HG03342 (cell line): ENCODE results near the gene PSME2.

ENCODE experiments used
- ATAC-seq: cut with Tn5 transposase; IDR thresholded peaks from one replicate; pipeline ENCODE4 v1.9.1; 2021; ENCODE audit warnings: mild to moderate bottlenecking, moderate library complexity; ENCODE audit not compliant: unreplicated experiment

The PSME2 gene

DNA sequence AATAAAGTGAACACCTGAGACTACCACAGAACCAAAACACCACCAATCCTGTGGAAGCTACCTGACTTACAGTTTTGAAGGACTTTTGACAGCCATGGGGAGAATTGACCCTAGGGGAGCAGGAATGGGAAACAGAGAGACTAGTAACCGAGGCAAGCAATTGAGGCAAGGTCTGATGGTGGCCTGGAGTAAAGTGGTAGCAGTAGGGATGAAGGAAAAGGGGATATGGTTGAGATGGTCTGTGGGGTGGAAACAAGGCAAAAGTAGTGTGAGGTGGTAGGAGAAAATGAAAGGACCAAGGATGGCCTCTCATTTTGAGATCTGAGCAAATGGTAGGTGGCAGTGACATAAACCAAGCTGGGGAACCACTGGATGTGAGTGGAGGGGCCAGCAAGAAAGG, 10.4 kb upstream of the PSME2 start:
- ATAC-seq = no peak

DNA sequence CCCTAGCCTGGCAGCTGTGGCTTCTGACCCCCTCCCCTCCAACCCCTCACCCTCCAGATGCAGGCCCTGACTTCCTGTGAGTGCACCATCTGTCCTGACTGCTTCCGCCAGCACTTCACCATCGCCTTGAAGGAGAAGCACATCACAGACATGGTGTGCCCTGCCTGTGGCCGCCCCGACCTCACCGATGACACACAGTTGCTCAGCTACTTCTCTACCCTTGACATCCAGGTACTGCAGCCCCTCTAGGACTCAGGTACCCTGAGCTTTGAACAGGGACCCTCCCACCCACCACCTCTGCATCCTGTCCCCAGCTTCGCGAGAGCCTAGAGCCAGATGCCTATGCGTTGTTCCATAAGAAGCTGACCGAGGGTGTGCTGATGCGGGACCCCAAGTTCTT, 8.7 kb upstream of the PSME2 start:
- ATAC-seq = no peak

GRCh38 chr14:24151404-24152080, 5.1 kb upstream of the PSME2 start:
- ATAC-seq = no peak

DNA sequence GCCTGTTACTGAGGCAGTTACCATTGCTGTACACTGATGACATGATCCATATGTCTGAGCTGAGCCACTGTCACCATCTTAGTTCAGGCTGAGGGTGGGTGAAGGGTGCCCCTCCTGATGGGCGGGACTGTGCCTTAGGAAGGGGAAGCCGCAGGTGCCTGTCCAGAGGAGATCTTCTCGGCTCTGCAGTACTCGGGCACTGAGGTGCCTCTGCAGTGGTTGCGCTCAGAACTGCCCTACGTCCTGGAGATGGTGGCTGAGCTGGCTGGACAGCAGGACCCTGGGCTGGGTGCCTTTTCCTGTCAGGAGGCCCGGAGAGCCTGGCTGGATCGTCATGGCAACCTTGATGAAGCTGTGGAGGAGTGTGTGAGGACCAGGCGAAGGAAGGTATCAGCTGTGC, 4.6 kb upstream of the PSME2 start:
- ATAC-seq = no peak

DNA sequence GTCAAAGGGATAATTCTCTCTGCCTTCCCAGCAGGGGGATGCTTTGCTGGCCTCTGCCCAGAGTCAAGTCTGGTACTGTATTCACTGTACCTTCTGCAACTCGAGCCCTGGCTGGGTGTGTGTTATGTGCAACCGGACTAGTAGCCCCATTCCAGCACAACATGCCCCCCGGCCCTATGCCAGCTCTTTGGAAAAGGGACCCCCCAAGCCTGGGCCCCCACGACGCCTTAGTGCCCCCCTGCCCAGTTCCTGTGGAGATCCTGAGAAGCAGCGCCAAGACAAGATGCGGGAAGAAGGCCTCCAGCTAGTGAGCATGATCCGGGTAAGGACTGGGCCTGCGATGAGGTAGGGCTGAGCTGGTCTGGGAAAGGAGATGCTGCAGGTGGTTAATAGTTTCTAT, 4.2 kb upstream of the PSME2 start:
- ATAC-seq = no peak

DNA sequence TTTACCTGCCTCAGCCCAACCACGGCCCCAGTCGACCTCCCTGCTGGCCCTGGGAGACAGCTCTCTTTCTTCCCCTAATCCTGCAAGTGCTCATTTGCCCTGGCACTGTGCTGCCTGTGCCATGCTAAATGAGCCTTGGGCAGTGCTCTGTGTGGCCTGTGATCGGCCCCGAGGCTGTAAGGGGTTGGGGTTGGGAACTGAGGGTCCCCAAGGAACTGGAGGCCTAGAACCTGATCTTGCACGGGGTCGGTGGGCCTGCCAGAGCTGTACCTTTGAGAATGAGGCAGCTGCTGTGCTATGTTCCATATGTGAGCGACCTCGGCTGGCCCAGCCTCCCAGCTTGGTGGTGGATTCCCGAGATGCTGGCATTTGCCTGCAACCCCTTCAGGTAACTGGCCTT, 3.7 kb upstream of the PSME2 start:
- no peak for ATAC-seq

DNA sequence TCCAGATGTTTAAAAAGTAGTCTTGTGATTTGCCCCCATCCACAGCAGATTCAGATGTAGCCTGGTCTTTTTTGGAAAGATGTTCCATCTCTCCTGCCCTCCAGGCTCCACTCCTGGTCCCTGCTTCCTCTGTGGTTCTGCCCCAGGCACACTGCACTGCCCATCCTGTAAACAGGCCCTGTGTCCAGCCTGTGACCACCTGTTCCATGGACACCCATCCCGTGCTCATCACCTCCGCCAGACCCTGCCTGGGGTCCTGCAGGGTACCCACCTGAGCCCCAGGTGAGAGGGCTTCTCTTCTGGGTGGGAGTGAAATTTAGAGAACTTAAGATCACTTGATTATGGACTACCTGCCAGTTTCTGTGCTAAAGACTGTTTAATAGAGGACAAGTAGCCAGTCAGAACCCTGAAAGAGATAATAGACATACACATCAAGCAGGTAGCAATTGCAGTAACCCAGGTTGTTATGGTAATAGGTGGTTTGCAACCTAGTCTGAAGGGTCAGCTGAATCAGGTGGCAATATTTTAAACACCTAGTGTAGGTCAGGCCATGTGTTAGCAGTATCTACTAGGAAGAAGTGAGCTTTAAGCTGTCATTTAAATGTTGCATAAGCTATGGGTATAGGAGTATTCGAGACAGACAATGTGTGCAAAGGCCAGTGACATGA, 3.0 kb upstream of the PSME2 start:
- ATAC-seq = no peak

GRCh38 chr14:24147761-24148428, 1.5 kb upstream of the PSME2 start:
- ATAC-seq = no peak

- ATAC-seq = peak; percentile 80
Measured at GRCh38 chr14:24146978-24147760, 759 bp upstream of the PSME2 start, which contains the start of gene RNF31. TSS of gene RNF31 (plus strand) at chr14:24147498. CDS start at chr14:24147699, 201 bp downstream.

- no peak for ATAC-seq
Measured at GRCh38 chr14:24145690-24146452, 539 bp downstream of the PSME2 start.

DNA sequence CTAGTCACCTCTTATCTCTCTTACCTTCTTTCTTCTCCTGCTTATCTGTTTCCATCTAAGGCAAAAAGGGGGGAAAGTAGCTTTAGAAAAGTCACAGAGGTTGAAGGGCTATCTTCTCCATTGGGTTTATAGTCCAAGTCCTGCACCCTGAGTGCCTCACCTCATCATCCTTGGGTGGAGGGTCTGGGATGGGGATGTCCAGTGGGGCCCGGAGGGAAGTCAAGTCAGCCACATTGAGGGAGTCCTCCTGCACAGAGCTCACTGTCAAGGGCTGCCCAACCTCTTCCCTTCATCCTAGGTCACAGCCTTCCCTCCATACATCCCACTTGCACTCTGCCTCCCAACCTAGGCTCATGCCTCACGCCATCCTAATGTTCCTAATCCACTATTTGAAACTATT, 1.2 kb downstream of the PSME2 start:
- no peak for ATAC-seq

DNA sequence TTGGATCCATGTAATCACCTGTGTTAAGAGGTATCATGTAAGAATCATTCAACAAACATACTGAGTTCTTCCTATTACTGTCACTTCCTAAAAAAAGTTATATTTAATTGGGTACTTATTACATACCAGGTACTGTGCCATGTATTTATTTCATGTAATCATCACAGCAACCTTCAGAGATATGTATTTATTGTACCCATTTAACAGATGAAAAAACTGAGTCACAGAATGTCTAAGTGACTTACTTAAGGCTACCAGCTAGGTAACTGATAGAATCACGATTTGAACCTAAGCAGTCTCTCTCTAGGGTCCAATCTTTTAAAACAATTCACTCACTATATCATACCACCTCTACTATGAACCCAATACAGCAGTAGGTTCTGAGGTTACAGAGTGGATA, 2.0 kb downstream of the PSME2 start:
- ATAC-seq = no peak

GRCh38 chr14:24143511-24143910, 2.9 kb downstream of the PSME2 start:
- no peak for ATAC-seq

DNA sequence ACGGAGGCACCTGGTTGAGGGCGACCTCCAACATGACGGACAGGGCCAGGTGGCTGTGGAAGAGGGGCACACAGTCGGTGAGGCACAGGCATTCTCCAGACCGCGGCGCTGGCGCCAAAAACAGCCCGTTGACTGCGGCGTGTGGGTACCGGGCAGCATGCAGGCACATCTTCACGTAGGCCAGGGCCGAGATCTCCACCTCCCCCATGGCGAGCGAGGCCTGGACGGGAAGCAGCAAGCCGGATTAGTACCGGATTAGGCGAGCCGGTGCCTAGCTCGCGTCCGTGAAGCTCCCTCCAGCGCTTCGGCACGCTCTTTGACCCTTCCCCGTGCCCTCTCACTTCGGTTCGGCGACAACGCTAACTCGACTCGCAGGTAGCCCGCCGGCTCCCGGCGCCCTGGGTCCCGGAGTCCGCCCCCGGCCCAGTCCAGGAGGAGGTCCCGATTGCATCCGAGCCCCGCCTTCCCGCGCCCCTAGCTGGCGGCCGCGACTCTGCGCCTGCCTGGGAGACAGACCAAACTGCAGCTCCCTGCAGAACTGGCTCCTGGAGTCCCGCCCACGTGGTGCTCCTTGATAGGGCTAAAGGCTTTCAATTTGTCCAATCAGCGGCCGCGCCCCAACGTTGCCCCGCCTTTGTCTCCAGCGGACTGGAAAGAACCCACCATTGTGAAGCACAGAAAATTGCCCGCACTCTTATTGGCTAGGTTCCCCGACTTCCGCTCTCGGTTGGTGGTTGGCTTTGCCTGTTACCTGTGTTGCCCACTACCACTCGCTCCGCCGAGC, 5.1 kb downstream of the PSME2 start, which contains the start of gene EMC9:
EMC9 (minus strand) TSS at position 495 of the 784 bp plus-strand sequence; CDS start at position 208, 287 bp downstream.
- ATAC-seq = peak; percentile 82

GRCh38 chr14:24139272-24139934, 7.0 kb downstream of the PSME2 start:
- no peak for ATAC-seq

GRCh38 chr14:24138396-24139271, 7.8 kb downstream of the PSME2 start:
- no peak for ATAC-seq

GRCh38 chr14:24137529-24138395, 8.6 kb downstream of the PSME2 start:
- no peak for ATAC-seq
